Astrocyte (in vitro differentiated cells and primary cell): ENCODE data around the gene CBLN4. TPM values are rescaled to one million over a fixed set of nuclear protein-coding genes. Genes with fewer than 3 reads are reported as not detected.

Experiments used
- DNase-seq: peaks from one replicate; pipeline ENCODE4 v3.0.0-alpha.2; 2010; ENCODE audit warnings: low read depth
- FAIRE-seq: peaks from 2 replicates; lab custom pipeline; 2011; peaks lifted over from hg19 to GRCh38; lab: Jason Lieb, UNC
- H2AFZ ChIP-seq: 2 replicates; pipeline ENCODE4 v1.6.0; 2012; ENCODE audit warnings: low read depth, low read length, inconsistent platforms
- H3K27ac ChIP-seq: 2 replicates; pipeline ENCODE4 v1.5.1; 2011; ENCODE audit warnings: low read depth, low read length, inconsistent platforms
- H3K27me3 ChIP-seq: 2 replicates; pipeline ENCODE4 v1.6.0; 2011; ENCODE audit warnings: low read length, inconsistent platforms; ENCODE audit not compliant: insufficient read depth
- H3K36me3 ChIP-seq: 2 replicates; pipeline ENCODE4 v1.5.1; 2011; ENCODE audit warnings: low read length, inconsistent platforms; ENCODE audit not compliant: insufficient read depth
- H3K4me1 ChIP-seq: 2 replicates; pipeline ENCODE4 v1.5.1; 2011; ENCODE audit warnings: low read length, inconsistent platforms; ENCODE audit not compliant: insufficient read depth
- H3K4me2 ChIP-seq: 2 replicates; pipeline ENCODE4 v1.6.0; 2012; ENCODE audit warnings: low read length, inconsistent platforms
- H3K4me3 ChIP-seq: 2 replicates; pipeline ENCODE4 v1.5.1; 2011; ENCODE audit warnings: low read depth, mild to moderate bottlenecking, low read length, inconsistent platforms; ENCODE audit not compliant: insufficient read depth
- H3K79me2 ChIP-seq: 2 replicates; pipeline ENCODE4 v1.6.0; 2012; ENCODE audit warnings: mild to moderate bottlenecking, low read length, inconsistent platforms; ENCODE audit not compliant: insufficient read depth
- H3K9ac ChIP-seq: 2 replicates; pipeline ENCODE4 v1.6.0; 2012; ENCODE audit warnings: mild to moderate bottlenecking, low read length, inconsistent platforms
- H3K9me3 ChIP-seq: 2 replicates; pipeline ENCODE4 v1.5.1; 2012; ENCODE audit warnings: low read depth, mild to moderate bottlenecking, low read length, inconsistent platforms; ENCODE audit not compliant: insufficient read depth
- H4K20me1 ChIP-seq: 2 replicates; pipeline ENCODE4 v1.6.0; 2012; ENCODE audit warnings: low read length, inconsistent platforms; ENCODE audit not compliant: insufficient read depth
- H3K27ac Mint-ChIP-seq: one replicate; pipeline ENCODE4 v1.8.0; 2021; ENCODE audit warnings: mild to moderate bottlenecking, mixed read lengths; ENCODE audit not compliant: unreplicated experiment
- H3K27me3 Mint-ChIP-seq: one replicate; pipeline ENCODE4 v1.8.0; 2021; ENCODE audit warnings: low read depth, mixed read lengths; ENCODE audit not compliant: unreplicated experiment
- H3K36me3 Mint-ChIP-seq: one replicate; pipeline ENCODE4 v1.8.0; 2021; ENCODE audit warnings: low read depth, mixed read lengths; ENCODE audit not compliant: unreplicated experiment
- H3K4me1 Mint-ChIP-seq: one replicate; pipeline ENCODE4 v1.8.0; 2021; ENCODE audit warnings: low read depth, mixed read lengths; ENCODE audit not compliant: unreplicated experiment
- H3K4me3 Mint-ChIP-seq: one replicate; pipeline ENCODE4 v1.8.0; 2021; ENCODE audit warnings: mild to moderate bottlenecking, moderate library complexity, mixed read lengths; ENCODE audit not compliant: unreplicated experiment
- H3K9me3 Mint-ChIP-seq: one replicate; pipeline ENCODE4 v1.8.0; 2021; ENCODE audit warnings: mild to moderate bottlenecking, mixed read lengths; ENCODE audit not compliant: unreplicated experiment
- CTCF ChIP-seq: IDR thresholded peaks from 2 replicates; pipeline ENCODE4 v1.5.1; 2011; ENCODE audit warnings: low read depth, mild to moderate bottlenecking, inconsistent platforms, low read length, moderate library complexity; ENCODE audit not compliant: insufficient read depth
- EZH2 ChIP-seq: IDR thresholded peaks from 2 replicates; pipeline ENCODE4 v1.6.1; 2012; ENCODE audit warnings: mild to moderate bottlenecking, low read length, inconsistent platforms; ENCODE audit not compliant: insufficient read depth
- total RNA-seq: library from RNA; stranded (reverse); gene quantifications from 2 replicates; pipeline ENCODE4 v1.2.1, GENCODE V29; 2021

CBLN4 gene
- total RNA-seq, 1 donor from 2014 or later, result not detected

GRCh38 chr20:56001106-56001785 lies 4.1 kb downstream of the CBLN4 start:
- H3K79me2 ChIP-seq, result no peaks in the 10 kb centered on the region
- no peak overlapping the region for H3K27ac Mint-ChIP-seq
- DNase-seq (no peak), FAIRE-seq (no peak)
- H3K36me3 ChIP-seq, result no peaks in the 10 kb centered on the region
- no peak overlapping the region for H3K9ac ChIP-seq
- H3K27me3 ChIP-seq, result peaks cover 9% of the 10 kb centered on the region
- no peak for TF ChIP-seq CTCF
- TF ChIP-seq EZH2, result no peak
- no peaks in the 10 kb centered on the region for H3K4me1 Mint-ChIP-seq
- no peaks in the 10 kb centered on the region for H3K9me3 ChIP-seq
- no peaks in the 10 kb centered on the region for H3K4me1 ChIP-seq
- no peak overlapping the region for H3K4me3 Mint-ChIP-seq
- no peak overlapping the region for H3K27ac ChIP-seq
- no peaks in the 10 kb centered on the region for H3K36me3 Mint-ChIP-seq
- no peak overlapping the region for H2AFZ ChIP-seq
- peaks cover 7% of the 10 kb centered on the region for H3K9me3 Mint-ChIP-seq
- no peak overlapping the region for H3K4me2 ChIP-seq
- H4K20me1 ChIP-seq, result no peaks in the 10 kb centered on the region
- H3K4me3 ChIP-seq, result no peak overlapping the region
- no peaks in the 10 kb centered on the region for H3K27me3 Mint-ChIP-seq

- Histone ChIP-seq H3K4me3 (no peak overlapping the region), H3K4me1 (no peaks in the 10 kb centered on the region), H2AFZ (no peak overlapping the region), H3K9me3 (peaks cover 17% of the 10 kb centered on the region), H3K27me3 (no peaks in the 10 kb centered on the region), H3K36me3 (no peaks in the 10 kb centered on the region), H3K4me2 (no peak overlapping the region), H3K9ac (no peak overlapping the region), H3K27ac (no peak overlapping the region), H4K20me1 (no peaks in the 10 kb centered on the region), H3K79me2 (no peaks in the 10 kb centered on the region)
- H3K27me3 Mint-ChIP-seq, result no peaks in the 10 kb centered on the region
- H3K27ac Mint-ChIP-seq, result no peak overlapping the region
- H3K9me3 Mint-ChIP-seq, result peaks cover 9% of the 10 kb centered on the region
- H3K36me3 Mint-ChIP-seq, result no peaks in the 10 kb centered on the region
- no peak overlapping the region for H3K4me3 Mint-ChIP-seq
- TF ChIP-seq CTCF, result no peak
- no peak for TF ChIP-seq EZH2
- FAIRE-seq (no peak), DNase-seq (no peak)
- H3K4me1 Mint-ChIP-seq, result no peaks in the 10 kb centered on the region
Observed at GRCh38 chr20:55978550-55978949, 26.8 kb downstream of the CBLN4 start.
